Stimulated activated CD4-positive, alpha-beta T cell treated with anti-CD3 and anti-CD28 coated beads, TNF-alpha, amount 100 ng/mL, for 48 hours (primary cell): Measurements from ENCODE around the gene GRID2.

ENCODE experiments used
- DNase-seq, 3 donors: peaks; one replicate each; pipeline ENCODE4 v3.0.0-alpha.2; 2020; ENCODE audit warnings: low read depth in 3 of 3

Gene GRID2

DNA sequence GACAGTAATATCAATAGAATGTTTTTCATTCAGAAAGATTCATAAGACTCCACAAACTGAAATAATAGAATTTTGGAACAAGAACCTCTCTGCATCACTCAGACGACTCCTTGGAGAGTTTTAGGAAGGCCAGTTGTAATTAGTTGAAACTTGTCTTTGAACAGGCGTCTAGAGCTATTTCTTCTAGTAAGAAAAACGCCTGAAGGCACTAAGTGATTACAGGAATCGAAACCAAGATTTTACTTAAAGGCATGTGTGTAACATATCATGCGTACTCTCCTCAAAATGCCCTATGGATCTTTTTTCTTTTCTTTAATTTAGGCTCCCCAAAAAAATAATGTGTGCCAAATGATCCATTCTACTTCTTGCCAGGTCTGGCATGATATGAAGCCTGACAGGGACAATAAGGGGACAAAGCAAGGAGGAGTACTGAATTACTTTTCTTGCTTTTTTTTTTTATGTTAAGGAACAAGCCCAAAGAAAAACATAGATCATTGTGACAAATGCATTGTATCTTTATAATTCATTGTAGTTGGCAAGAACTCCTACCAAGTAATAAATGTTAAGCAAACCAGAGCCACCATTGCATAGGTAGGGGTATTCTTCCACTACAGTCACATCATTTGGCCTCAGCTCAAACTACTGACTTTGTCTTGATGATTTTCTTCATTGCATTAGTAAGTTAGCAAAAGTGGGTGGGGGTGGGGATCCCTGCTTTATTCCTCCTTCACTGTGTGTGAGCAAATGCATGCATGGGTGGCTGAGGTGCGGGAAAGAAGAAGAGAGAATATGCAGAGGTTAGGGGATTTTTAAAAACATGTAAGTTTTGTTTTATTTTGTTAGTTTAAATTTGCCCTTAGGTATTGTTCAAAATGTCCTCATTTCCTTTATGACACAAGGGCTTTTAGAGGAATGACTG is 1444.9 kb downstream of the GRID2 start:
- no peak for DNase-seq

DNA sequence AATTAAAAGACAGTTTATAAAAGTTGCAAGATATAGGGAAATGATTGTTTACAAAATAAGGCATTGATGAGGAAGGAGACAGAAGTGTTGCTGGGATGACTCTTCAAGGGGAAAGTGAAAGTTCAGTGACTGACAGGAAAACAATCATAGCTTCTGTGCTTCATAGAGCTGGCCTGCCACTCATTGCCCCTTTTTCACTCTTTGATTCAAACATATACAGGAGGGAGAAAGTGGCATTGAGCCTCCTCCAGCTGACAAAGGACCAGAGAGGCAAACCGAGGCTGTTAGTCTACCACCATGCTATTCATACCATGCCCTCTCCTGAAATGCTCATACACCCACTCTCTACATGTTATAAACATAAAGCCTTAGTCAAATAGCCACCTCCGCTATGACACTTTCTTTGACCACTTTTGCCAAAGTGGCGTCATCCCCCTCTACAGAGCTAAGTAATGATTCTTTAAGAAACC is 1445.6 kb downstream of the GRID2 start:
- no peak for DNase-seq

DNA sequence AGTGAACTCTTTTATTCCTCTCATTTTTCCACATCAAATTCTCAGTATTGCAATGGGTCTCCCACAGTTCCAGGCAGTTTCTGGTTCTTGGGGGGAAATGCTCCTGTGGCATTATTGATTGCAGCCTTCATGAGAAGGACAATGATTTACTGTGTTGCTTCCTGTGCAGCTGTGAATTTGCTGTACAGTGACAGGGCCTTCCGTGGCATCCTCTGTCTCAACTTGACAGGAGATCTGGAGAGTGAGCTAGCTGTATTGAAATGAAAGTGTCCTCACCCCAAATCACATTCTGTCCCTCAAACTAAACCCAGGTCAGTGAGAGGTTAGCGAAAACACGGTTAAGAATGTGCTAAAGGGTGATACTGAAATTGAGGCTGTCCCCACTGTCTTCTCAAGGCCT is 1447.6 kb downstream of the GRID2 start:
- no peak for DNase-seq

DNA sequence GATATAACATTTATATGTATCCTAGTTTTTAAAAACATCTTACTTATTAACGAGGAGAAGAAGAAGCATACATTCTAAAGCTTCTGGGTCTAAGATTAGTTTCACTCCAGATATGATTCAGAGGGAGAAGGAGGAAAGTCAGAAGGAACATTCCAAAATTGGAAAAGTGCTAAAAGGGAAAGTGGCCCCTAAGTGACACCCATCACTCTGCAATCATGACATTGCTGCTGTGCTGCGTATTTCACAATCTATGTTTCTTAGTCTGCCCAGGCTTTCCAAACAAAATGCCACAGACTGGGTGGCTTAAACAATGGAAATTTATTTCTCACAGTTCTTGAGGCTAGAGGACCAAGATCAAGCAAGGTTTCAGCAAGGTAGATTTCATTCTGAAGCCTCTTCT is 1452.3 kb downstream of the GRID2 start:
- DNase-seq = no peak

DNA sequence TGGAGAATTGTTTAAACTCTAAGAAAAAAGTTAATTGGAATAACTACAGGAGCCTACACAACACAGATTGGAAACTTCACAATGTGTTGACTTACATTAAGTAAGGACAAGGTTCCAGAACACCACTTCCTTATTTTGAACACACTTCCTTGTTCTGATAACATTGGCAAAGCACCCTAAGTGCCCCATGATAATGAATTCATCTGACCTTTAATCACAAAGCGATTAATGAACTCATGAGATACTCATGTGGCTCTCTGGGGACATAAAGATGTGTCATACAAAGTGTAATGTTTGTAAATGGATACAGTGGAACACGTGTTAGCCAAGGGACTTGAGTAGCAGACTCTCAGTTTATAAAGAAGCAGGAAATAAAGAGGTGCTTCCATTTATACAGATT is 1455.7 kb downstream of the GRID2 start:
- DNase-seq = no peak

DNA sequence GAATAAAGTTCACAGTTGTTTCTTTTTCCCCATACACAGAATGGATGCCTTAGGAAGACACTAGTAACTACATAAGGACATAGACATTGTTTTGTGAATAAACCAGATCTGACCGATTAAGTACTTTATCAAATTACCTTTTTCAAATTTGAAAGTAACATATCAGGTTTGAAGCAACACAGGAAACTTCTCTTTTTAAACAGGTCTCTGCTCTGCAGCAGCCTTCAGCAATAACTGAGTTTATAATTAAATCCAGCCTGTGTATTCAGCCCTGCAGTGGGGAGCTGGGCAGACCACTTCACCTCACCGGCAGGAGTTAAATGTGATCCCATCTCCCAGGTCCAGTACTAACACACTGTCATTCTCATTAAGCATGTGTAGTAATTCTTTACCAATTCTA is 1456.5 kb downstream of the GRID2 start:
- no peak for DNase-seq

DNA sequence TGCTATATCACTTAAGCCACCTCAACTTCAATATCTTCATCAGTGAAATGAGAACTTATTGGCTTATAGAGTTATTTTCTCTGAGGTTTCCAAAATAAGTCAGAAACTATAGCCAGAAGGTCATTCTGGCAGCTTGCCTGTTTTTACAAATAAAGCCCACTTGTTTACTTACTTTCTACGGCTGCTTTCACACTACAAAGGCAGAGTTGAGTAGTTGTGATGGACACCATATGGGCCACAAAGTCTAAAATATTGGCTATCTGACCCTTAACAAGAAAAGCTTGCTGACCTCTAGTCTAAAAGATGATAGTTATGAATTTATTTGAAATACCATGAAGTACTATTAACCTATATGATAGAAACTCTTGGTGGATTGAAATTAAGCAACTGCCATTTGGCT is 1457.5 kb downstream of the GRID2 start:
- no peak for DNase-seq

DNA sequence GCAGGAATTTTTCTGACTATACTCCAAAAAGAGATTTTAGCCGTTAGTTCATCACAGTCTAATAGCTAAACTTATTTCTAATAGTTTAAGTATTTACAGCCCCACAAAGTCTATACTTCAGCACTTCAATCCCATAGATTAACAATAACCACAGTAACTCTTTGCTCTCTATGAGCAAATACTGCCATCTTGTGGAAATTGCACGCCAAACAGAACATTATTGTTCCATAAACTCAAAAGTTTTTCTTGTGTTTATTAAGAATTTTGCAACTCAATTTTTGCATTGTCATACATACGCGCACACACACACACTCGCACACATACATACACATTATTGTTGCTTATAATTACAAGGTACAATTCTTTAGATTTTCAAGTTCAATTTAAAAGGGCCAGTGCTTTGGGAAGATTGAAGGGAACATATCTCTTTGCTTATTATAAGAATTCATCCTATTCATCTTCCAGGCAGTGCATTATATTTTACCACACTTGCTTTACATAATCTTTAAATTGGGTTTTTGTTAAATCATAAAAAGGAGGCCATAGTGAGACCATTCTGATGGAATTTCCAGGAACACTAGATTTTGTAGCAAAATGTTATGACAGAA is 1461.0 kb downstream of the GRID2 start:
- DNase-seq = no peak

DNA sequence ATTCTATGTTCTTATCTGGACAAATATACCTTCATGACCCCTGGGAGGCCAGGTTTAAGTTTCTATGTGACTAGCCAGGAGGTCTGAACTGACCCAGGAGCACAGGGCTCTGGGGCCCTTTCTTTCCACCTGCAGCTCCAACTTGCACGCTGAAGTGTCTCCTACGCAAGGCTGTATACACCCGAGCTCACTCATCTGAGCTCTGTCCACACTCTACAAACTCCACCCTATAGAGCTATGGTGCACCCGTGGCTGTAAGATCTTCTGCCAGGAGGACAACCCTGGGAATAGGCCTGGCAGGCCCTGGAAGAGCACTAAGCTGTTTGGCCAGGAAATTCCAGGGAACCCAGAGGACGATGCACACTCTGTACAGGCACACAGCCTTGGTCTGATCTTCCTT is 1464.2 kb downstream of the GRID2 start:
- DNase-seq = no peak

DNA sequence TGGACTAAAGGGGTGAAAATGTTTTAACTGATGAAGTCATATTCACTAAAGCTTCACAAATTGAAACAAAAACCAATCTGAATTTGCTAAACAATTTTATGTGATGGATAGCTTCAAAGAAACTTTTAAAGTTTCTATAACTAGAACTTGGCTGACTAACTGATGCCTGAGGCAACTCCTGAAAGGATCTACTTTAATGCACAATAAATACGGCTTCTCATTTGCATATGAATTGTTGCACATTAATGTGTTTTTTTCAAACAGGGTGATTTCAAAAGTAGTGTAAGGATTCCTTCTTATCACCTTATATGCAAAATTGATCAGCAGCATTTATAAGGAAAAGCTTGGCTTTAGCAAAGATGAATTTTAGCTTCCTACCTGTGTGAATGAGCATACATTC is 1466.4 kb downstream of the GRID2 start:
- DNase-seq = no peak

DNA sequence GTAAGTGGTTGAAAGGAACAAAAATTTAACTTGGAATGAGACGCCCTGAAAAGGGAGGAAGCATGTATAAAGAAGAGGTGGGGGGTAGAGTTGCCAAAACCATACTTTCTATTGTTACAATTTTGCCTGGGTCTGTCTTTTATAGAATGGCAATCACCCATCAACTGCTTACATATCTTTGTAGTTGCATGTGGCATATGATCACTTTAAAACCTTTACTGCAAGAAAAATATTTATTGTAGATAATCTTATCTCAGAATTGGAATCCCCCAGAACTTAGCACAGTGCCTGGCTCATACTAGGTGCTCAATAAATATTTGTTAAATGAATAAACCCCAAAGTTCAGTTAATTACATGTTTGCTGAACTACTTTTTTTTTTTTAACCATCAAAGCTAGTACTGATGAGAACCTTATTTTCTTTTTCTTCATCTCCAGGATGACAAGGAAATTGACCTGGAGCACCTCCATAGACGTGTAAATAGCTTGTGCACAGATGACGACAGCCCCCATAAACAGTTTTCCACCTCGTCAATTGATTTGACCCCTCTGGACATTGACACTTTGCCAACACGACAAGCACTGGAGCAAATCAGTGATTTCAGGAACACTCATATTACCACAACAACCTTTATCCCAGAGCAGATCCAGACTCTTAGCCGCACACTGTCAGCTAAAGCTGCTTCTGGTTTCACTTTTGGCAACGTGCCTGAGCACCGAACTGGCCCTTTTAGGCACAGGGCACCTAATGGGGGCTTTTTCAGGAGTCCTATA is 1468.1 kb downstream of the GRID2 start:
- no peak for DNase-seq

DNA sequence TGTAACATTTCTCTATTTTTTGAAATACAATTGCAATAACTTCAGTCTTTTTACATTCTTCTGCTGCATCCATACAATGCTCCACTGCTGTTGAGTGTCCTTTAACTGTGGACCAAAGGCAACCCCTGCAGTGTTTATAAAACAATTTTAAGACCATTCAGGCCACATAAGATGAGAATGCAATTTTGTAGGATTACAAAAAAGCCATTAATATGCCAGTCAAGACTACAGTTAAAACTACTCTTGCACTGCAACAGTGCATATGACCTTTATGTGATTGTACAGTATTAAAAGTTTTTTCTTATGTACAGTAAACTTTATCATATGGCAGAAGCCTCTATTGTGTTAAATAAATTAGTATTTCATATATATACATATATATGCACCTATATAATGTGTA is 1469.1 kb downstream of the GRID2 start:
- no peak for DNase-seq

DNA sequence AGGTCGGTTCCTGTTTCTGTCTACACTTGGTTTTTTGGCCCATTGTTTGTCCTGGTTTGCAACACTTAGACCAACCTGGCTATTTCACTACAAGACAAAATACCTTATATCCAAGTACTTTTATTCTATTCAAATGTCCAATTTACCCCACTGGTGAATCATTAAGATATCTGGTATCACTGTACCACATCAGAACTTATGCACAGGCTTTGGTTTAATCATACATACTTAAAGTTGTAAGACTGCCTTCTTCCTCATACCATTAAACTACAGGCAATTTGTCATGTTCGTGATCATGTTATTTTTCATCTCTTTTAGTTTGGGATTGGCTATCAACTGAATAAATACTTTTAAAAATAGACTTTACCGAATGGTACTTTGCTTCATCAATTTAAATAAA is 1471.8 kb downstream of the GRID2 start:
- DNase-seq = no peak

DNA sequence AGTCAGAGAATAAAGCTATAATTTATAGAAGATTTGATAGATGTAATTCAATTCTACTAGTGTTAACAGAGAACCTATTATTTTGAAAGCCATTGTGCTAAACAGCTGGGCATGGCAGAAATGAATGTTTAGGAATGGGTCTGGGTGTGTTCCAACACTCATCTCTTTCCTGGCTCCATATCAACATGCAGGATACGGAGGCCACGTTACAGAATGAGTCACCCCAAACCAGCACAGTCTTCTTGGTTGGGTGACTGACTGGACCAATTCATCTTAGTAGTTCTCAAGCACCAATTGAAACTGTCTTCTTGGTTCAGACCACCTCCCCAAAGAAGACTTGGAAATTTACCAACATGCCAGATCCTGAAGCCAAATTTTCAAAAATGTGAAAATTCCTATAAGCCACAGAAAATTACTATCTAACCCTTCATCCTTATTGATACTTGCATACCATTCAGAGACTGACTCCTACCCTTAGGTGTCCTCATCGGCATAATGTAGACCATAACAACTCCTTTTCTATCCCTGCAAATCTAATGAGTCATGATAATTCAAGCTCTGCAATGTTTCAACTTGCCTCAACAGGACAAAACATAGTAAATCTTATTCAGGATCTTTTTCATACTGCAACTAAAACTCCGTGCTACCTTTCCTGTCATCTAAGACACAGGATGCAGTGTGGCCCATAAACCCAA is 1472.8 kb downstream of the GRID2 start:
- no peak for DNase-seq

DNA sequence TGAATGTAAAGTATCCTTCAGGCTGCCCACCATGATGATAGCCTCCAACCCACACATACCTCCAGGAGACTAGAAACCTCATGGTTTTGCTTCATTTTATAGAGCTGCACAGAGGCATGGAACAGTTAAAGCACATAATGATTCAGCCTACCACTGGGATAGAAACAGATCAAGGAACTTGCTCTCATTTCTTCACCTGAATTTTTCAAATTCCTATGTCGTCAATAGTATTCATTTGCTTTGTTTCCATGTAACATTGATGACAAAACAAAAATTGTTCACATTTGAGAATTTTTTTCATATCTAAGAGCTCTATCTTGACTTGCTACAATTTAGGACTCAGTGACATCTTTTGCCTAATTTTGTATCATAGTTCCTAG is 1473.3 kb downstream of the GRID2 start:
- no peak for DNase-seq

DNA sequence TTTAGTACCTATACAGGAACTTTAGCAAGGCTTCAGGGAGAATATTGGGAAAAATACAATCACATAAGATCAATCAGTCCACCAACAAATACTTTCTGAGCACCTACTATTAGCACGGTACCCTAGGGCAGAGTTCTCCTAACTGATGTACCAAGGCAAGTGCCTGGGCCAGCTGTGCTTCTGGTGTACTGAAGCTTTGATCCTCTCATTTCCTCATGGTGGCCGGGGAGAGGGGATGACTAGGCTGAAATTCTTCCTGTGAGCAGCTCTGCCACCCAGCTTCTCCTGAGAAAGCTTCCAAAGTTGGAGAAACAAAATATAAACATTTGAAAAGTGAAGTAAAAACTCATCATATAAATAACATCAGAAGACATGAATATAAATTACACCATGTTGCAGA is 1475.5 kb downstream of the GRID2 start:
- DNase-seq = no peak

DNA sequence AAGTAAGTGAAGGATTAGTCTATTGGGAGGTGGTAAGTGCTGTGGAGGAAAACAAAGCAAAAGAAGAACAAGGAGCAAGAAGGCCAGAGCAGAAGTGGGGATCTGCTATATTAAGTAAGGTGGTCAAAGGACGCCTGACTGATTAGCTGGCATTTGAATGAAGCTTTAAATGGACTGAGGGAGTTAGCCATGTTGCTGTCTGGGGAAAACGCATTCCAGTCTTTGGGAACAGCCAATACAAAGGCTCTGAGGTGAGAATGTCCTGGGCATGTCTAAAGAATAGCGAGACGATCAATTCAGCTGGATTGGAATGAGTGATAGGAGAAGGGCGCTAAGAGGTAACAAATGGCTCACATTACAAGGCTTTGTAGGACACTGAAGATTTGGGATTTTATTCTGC is 1476.3 kb downstream of the GRID2 start:
- no peak for DNase-seq

DNA sequence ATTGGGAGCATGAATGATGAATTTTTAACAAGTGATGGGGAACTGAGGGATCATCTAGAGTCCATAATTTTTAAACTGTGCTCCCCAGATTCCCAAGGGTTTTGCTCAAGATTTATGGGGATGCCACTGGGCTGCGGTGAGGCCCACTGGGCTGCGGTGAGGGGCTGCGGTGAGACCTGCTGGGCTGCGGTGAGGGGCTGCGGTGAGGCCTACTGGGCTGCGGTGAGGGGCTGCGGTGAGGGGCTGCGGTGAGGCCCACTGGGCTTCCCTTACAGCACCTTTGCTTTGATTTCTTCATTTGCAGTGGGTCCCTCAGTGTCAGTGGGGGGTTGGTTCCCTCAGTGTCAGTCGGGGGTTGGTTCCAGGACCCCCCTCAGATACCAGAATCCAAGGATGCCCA is 1477.4 kb downstream of the GRID2 start:
- no peak for DNase-seq

DNA sequence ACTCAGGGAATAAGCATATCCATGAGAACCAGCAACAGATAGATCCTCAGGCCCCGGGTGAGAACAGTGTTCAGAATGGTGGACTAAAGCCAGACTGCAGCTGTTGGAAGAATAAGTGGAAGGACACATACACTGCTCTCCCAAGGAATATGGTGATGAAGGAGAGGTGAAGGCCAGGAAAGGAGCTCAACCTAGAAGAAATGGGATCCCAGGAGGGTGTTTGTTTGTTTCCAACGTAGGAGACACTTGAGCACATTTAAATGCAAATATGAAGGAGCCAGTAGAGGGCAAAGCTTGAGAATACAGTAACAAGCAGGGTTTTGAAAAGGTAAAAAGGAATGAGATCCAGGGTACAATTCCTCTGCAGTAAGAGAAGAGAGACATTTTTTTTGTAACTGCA is 1482.4 kb downstream of the GRID2 start:
- DNase-seq = no peak

DNA sequence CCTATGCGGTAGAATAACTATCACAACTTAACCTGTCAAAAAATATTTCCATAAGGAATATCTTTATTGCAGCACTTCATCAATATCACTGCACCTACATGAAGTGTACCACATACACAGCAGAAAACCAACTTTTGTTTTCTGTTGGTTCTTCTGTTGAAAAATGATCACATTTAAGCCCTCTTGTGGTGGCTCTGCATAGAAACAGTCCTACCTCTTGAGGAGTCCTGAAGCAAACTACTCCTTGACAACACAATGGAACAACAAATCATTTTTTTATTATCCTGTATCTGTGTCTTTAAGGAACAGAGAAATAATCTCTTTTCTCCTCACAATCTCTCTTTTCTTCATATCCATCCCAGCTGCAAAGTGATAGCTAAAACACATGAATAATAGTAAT is 1484.9 kb downstream of the GRID2 start:
- no peak for DNase-seq

DNA sequence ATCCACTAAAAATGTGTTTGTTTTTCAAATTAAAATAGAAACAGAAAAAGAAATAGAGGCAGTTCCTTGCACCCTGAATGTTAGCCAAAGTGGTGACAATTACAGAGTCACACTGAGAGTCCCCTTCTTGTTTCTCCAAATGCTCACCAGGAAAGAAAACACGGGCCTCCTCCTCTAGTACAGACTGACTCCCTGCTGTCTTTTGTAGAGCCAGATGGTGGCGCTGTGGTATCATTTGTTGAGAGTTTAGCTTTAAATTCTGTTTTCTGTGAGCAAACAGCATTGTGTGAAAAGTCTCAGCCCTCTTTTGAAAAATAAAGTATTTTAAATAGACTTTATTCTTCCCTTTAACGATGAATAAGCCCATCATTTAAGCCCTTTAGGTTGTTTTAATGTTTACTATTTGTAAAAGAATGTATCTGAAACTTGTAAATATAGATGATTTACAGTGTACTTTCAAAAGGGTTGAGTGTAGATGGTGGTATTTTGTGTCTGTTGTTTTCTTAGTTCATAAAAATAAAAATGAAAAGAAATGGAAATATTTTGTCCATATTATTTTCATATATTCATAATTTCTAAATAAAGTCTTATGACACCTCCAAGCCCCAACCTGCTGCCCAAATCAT is 1487.9 kb downstream of the GRID2 start:
- DNase-seq = peak in 2 of 3 donors; percentile 3

DNA sequence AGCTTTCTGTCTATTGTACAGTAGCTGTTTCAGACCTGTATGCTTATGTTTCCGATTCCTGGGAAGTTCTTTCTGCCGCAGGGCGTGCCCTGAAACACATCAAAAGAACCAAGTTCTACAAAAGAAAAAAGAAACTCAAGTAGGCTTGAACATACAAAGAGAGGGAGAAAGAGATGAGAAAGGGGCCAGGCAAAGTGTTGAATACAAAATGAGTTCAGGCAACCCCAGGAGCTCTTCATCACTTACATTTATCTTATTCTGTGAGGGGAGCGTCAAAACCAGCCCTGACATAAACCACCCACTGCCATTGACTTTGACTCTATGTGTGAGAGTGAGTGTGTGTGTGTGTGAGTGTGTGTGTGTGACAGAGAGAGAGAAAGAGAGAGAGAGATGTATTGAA is 1498.3 kb downstream of the GRID2 start:
- DNase-seq = no peak
